B cell (primary cell): Measurements from ENCODE around the gene MAML2. TPM values are rescaled to one million over a fixed set of nuclear protein-coding genes. Genes with fewer than 3 reads are reported as not detected.
A peak's percentile ranks its signal among the peaks of the same experiment; 100 is the strongest.

Experiments used
- ATAC-seq: fragments of 200-7000 bp; cut with Tn5 transposase; one replicate; pipeline ENCODE4 v1.10.0; 2021; ENCODE audit warnings: low read depth, mild to moderate bottlenecking, moderate number of reproducible peaks, moderate library complexity
- CTCF ChIA-PET: fragments of 350-600 bp; sonication (Branson Sonifier 250); formaldehyde crosslinking; loops from one replicate; lab custom pipeline; 2021; ENCODE audit warnings: antibody characterized with exemption, inconsistent platforms; lab: Charles Lee
- POLR2A ChIA-PET: fragments of 350-600 bp; sonication (Branson Sonifier 250); formaldehyde crosslinking; loops from one replicate; lab custom pipeline; 2021; ENCODE audit warnings: antibody characterized with exemption; lab: Charles Lee
- DNase-seq: peaks from one replicate; pipeline ENCODE4 v3.0.0; 2013
- H2AFZ ChIP-seq: 2 replicates; pipeline ENCODE4 v1.6.1; 2012; ENCODE audit warnings: mild to moderate bottlenecking, low read depth, low read length; ENCODE audit not compliant: insufficient read depth, poor library complexity, severe bottlenecking
- H3K27ac ChIP-seq, 2 donors: 1 replicate in 1 of 2; 2 replicates in 1 of 2; pipeline ENCODE4 v1.5.1; 2012 to 2013; ENCODE audit warnings: low read length in 2 of 2, mild to moderate bottlenecking in 2 of 2, moderate library complexity in 1 of 2
- H3K27me3 ChIP-seq, 4 experiments: fragments of 200-600 bp in 1 of 4; sonication (generic) in 1 of 4; replicated peaks in 1 of 4; 1 replicate in 2 of 4; 2 replicates in 2 of 4; pipeline versions ENCODE4 v1.6.1 to v1.7.0; 2013 to 2016; ENCODE audit warnings: low read length in 3 of 4, mild to moderate bottlenecking in 2 of 4, mixed read lengths in 1 of 4, moderate library complexity in 1 of 4; ENCODE audit not compliant: insufficient read depth in 4 of 4, control insufficient read depth in 3 of 4; ENCODE audit errors: control extremely low read depth in 1 of 4
- H3K36me3 ChIP-seq, 2 experiments: replicated peaks in 1 of 2; 1 replicate in 1 of 2; 2 replicates in 1 of 2; pipeline versions ENCODE4 v1.6.1 to v1.7.1; 2013; ENCODE audit warnings: low read length in 1 of 2; ENCODE audit not compliant: insufficient read depth in 2 of 2, control insufficient read depth in 1 of 2; ENCODE audit errors: control extremely low read depth in 1 of 2, extremely low read depth in 1 of 2
- H3K4me1 ChIP-seq, 2 donors: fragments of 200-600 bp in 1 of 2; sonication (generic) in 1 of 2; 1 replicate in 1 of 2; 2 replicates in 1 of 2; pipeline versions ENCODE4 v1.5.1 to v1.6.1; 2013 to 2017; ENCODE audit warnings: low read length in 2 of 2; ENCODE audit not compliant: control insufficient read depth in 2 of 2, insufficient read depth in 2 of 2
- H3K4me2 ChIP-seq: replicated peaks from 2 replicates; pipeline ENCODE3; 2012; ENCODE audit warnings: mild to moderate bottlenecking, low read depth, low read length; ENCODE audit not compliant: poor library complexity, severe bottlenecking
- H3K4me3 ChIP-seq, 5 experiments: fragments of 200-600 bp in 1 of 5; sonication (generic) in 1 of 5; 1 replicate in 3 of 5; 2 replicates in 2 of 5; pipeline versions ENCODE4 v1.5.1 to v1.7.0; 2011 to 2016; ENCODE audit warnings: low read length in 4 of 5, mild to moderate bottlenecking in 4 of 5, low read depth in 2 of 5, control low read depth in 1 of 5, moderate library complexity in 1 of 5; ENCODE audit not compliant: insufficient read depth in 1 of 5; ENCODE audit errors: control extremely low read depth in 1 of 5, extremely low read depth in 1 of 5
- H3K79me2 ChIP-seq: fragments of 200-600 bp; sonication (generic); one replicate; pipeline ENCODE4 v1.6.0; 2016; ENCODE audit warnings: low read length; ENCODE audit not compliant: control insufficient read depth, insufficient read depth
- H3K9ac ChIP-seq: fragments of 200-600 bp; sonication (generic); 2 replicates; pipeline ENCODE4 v1.6.1; 2017; ENCODE audit warnings: mild to moderate bottlenecking, low read length, moderate library complexity
- H3K9me3 ChIP-seq, 3 donors: one replicate each; pipeline versions ENCODE4 v1.6.1 to v1.7.1; 2013; ENCODE audit warnings: low read length in 2 of 3; ENCODE audit not compliant: control insufficient read depth in 2 of 3, insufficient read depth in 1 of 3; ENCODE audit errors: control extremely low read depth in 1 of 3
- H4K20me1 ChIP-seq: 2 replicates; pipeline ENCODE4 v1.6.0; 2012; ENCODE audit warnings: mild to moderate bottlenecking, low read length; ENCODE audit not compliant: insufficient read depth, control insufficient read depth, poor library complexity, severe bottlenecking
- H3K27ac Mint-ChIP-seq: one replicate; pipeline ENCODE4 v1.8.0; 2021; ENCODE audit warnings: mixed read lengths
- H3K27me3 Mint-ChIP-seq: one replicate; pipeline ENCODE4 v1.8.0; 2021; ENCODE audit warnings: mixed read lengths
- H3K4me1 Mint-ChIP-seq: one replicate; pipeline ENCODE4 v1.8.0; 2021; ENCODE audit warnings: mixed read lengths
- H3K4me3 Mint-ChIP-seq: one replicate; pipeline ENCODE4 v1.8.0; 2021; ENCODE audit warnings: mixed read lengths
- H3K9me3 Mint-ChIP-seq: one replicate; pipeline ENCODE4 v1.8.0; 2022; ENCODE audit warnings: mixed read lengths; ENCODE audit not compliant: insufficient read depth
- CTCF ChIP-seq: fragments of 200-600 bp; IDR thresholded peaks from one replicate; pipeline ENCODE4 v1.8.0; 2022; ENCODE audit warnings: antibody characterized with exemption, mild to moderate bottlenecking
- EZH2 ChIP-seq: IDR thresholded peaks from 2 replicates; pipeline ENCODE4 v1.6.1; 2012; ENCODE audit warnings: borderline replicate concordance, low read depth, mild to moderate bottlenecking, moderate library complexity, low read length; ENCODE audit not compliant: insufficient read depth, poor library complexity, severe bottlenecking
- WGBS: methylation state at CpG from one replicate; pipeline ENCODE4 v1.1.5; 2013; ENCODE audit warnings: missing lambda C conversion rate; ENCODE audit not compliant: insufficient coverage; 5-methylcytosine and 5-hydroxymethylcytosine counted together
- intact Hi-C: fragments of 100-400 bp; cut with micrococcal nuclease; formaldehyde crosslinking; loops from one replicate; pipeline ENCODE4 v1.10.0; 2022
- polyA plus RNA-seq: library from polyadenylated mRNA; depleted of rRNA; stranded (reverse); fragments of >200 nt; gene quantifications from 2 replicates; pipeline ENCODE4 v1.2.3, GENCODE V29; 2012
- total RNA-seq, 2 donors: library from RNA; stranded (reverse); fragments of 120-200 nt in 1 of 2; gene quantifications; 1 replicate in 1 of 2; 2 replicates in 1 of 2; pipeline versions ENCODE4 v1.2.3 to v1.2.4, GENCODE V29; 2013 to 2022

MAML2 gene
- total and polyA plus RNA-seq, 2 donors (not counting 1 experiment from before 2014, with no cell fraction given) = 10.7 to 26.4 TPM

- no peak for DNase-seq
- peak overlapping the region; percentile 77 for H3K4me3 Mint-ChIP-seq
- CTCF ChIA-PET = interaction anchor here (1.2 to 3.5 kb wide), 5 partner anchors 18 to 161 kb away, joined by 3 to 28 read pairs (median 5); partner anchors contain the start of gene MAML2
- H3K9me3 Mint-ChIP-seq = no peaks in the 10 kb centered on the region
- Histone ChIP-seq H3K4me1 (peaks cover 82 to 90% of the 10 kb centered on the region in 2 donors), H3K4me3 (peak overlapping the region in 2 of 5 experiments; percentile 16 to 37), H3K9ac (peak overlapping the region; percentile 7), H4K20me1 (no peaks in the 10 kb centered on the region), H3K27ac (peak overlapping the region; percentile 72 to 84), H2AFZ (no peak overlapping the region), H3K4me2 (peak overlapping the region; percentile 55), H3K27me3 (no peaks in the 10 kb centered on the region), H3K36me3 (no peaks in the 10 kb centered on the region), H3K79me2 (peaks cover 21% of the 10 kb centered on the region), H3K9me3 (no peaks in the 10 kb centered on the region)
- peak; percentile 29 for ATAC-seq
- intact Hi-C loops = loop anchor here (1.0 to 5.0 kb wide), 6 partner anchors 18 to 499 kb away; partner anchors contain the start of gene MAML2
- H3K27me3 Mint-ChIP-seq = no peaks in the 10 kb centered on the region
- H3K4me1 Mint-ChIP-seq = peaks cover 83% of the 10 kb centered on the region
- TF ChIP-seq CTCF (no peak), EZH2 (no peak)
- POLR2A ChIA-PET = interaction anchor here (0.9 to 1.2 kb wide), 5 partner anchors 15 to 127 kb away, joined by 3 to 6 read pairs (median 4); partner anchors contain the start of gene MAML2
- H3K27ac Mint-ChIP-seq = peak overlapping the region; percentile 98
These were observed 127.2 kb downstream of the MAML2 start for GRCh38 chr11:96215826-96216225.

- Histone ChIP-seq H3K27ac (peak overlapping the region; percentile 72 to 84), H3K36me3 (no peaks in the 10 kb centered on the region), H3K9ac (peak overlapping the region; percentile 7), H3K9me3 (no peaks in the 10 kb centered on the region), H3K4me1 (peaks cover 78 to 84% of the 10 kb centered on the region in 2 donors), H2AFZ (peak overlapping the region; percentile 18), H3K27me3 (no peaks in the 10 kb centered on the region), H3K4me2 (peak overlapping the region; percentile 55), H4K20me1 (no peaks in the 10 kb centered on the region), H3K79me2 (peaks cover 21% of the 10 kb centered on the region), H3K4me3 (peak overlapping the region in 3 of 5 experiments; percentile 15 to 37 (median 16))
- peak overlapping the region; percentile 98 for H3K27ac Mint-ChIP-seq
- no peaks in the 10 kb centered on the region for H3K9me3 Mint-ChIP-seq
- peak; percentile 83 for DNase-seq
- H3K4me1 Mint-ChIP-seq = peaks cover 80% of the 10 kb centered on the region
- peak overlapping the region; percentile 77 for H3K4me3 Mint-ChIP-seq
- H3K27me3 Mint-ChIP-seq = no peaks in the 10 kb centered on the region
- intact Hi-C loops = loop anchor here (1.0 to 5.0 kb wide), 6 partner anchors 17 to 498 kb away; partner anchors contain the start of gene MAML2
- POLR2A ChIA-PET = interaction anchor here (0.6 to 1.2 kb wide), 8 partner anchors 13 to 128 kb away, joined by 3 to 10 read pairs (median 4); partner anchors contain the start of gene MAML2
- TF ChIP-seq EZH2 = no peak
- TF ChIP-seq CTCF = no peak
- 0% methylated on average over 7 of the region's 7 CpGs for WGBS
- CTCF ChIA-PET = interaction anchor here (0.9 to 3.5 kb wide), 6 partner anchors 17 to 160 kb away, joined by 3 to 28 read pairs (median 4); partner anchors contain the start of gene MAML2
- peak; percentile 86 for ATAC-seq
These were observed 127.7 kb downstream of the MAML2 start for GRCh38 chr11:96215110-96215782.
